Fibroblast of peridontal ligament (primary cell): ENCODE data around the gene DCT.

Experiments used
- DNase-seq: peaks from one replicate; pipeline ENCODE4 v3.0.0-alpha.2; 2010; ENCODE audit errors: extremely low read depth

Gene DCT

DNA sequence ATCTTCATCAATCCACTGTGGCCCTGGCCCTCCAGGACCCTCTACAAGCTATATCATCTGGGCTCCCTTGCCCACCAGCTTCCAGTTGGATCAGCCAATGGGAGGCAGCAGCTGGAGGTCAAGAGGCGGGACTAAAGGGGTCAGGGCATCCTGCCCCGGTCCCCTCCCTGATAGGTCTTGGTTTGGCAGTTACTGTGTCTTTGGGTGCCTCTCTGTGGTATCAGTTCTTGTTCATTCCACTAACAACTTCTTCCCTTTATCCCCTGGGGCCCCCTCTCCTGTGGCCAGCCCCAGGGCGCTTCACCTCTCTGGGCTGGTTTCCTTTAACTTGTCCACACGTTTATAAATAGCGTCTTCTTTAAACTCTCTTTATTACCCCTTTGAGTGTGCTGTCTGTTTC lies 83.6 kb downstream of the DCT start:
- DNase-seq = no peak

DNA sequence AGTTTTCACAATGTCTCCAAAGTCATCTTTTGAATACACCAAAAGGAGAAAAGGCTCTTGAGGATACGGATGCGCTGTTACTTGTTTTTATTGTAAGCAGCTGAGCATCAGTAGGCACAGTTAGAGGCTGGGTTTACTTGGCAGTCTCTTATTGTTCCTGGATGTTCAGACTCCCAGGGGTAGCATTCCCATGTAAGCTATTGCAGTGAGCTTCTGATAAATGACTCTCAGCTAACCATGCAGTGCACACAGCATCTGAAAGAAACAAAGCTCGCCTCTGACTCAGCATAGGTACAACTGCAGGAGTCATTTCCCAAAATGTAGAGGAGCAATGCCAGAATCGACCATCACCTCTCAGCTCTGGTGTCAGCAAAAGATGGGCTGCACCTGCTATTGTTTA lies 84.8 kb downstream of the DCT start:
- no peak for DNase-seq

DNA sequence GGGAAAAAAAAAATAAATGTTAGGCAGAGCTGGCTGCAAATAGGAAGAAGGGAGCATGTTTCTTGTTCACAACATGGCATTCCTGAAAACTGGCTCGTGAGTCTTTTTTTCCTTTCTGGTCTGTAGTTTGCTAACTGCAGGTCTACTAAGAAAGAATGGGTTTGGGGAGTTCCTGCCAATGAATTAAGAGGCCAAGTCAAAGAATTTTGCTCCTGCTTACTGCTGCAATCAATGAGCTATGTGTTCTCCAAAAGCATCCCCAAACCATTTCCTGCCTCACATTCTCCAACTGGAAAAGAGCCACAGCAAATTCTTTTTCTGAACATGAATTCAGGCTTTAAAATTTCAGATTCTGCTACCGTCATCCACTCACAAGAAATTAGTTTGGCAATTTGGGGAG lies 88.6 kb downstream of the DCT start:
- DNase-seq = peak; percentile 79

DNA sequence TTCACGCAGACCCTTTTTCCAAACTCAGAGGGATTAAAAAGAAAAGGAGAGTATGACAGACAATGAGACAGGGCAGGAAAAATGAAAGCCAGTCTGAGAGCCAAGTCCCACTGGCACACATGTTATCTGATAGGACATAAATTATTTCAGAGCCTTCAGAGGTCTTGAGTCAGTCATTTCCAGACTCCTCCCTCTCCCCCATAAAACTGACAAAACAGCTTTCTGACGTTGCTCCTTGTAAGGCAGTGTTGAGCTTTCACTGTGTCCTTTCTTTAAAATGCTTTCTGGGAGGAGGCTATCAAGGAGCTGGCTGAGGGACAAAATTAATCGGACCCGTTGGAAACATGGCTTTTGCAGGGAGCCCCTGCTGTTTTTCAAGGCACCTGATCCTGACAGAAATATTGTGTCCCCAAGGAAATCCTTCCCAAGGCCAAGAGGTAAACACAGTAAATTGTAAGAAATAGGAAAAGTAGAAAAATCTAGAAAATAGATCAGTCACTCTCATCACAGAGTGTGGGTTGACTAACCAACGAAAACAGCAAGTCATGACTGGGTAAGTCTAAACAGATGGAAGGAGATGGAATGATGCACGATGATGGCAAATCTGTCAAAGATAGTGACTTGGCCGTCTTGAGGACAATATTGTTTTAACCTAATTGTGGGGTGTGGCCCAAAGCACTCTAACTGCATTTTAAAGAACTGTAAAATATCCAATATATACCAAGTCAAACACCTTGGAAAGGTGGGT lies 89.7 kb downstream of the DCT start:
- DNase-seq = no peak

DNA sequence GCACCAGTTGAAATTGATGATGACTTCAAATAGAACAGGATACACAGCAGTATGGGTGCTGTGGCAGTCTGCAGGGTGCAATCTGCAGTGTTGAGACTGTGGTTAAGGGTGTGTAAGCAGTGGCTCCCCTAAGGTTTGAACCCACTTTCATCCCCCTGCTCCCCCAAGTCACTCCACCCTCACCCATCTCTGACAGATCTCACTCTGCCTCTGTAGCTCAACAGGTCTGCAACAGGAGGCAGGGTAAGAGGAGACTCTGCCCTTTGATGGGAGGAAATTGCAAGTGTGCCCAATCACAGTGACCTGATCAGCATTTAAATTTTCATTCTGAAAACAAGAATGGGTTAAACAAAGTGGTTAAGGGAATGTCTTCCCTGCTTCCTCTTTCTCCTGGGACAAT lies 92.4 kb downstream of the DCT start:
- DNase-seq = no peak
